ENCODE measurements around the gene CALU. TPM values are rescaled to one million over a fixed set of nuclear protein-coding genes. Genes with fewer than 3 reads are reported as not detected.

CALU gene
- total RNA-seq, 1 experiment from 2014 or later, result 168 TPM

DNA sequence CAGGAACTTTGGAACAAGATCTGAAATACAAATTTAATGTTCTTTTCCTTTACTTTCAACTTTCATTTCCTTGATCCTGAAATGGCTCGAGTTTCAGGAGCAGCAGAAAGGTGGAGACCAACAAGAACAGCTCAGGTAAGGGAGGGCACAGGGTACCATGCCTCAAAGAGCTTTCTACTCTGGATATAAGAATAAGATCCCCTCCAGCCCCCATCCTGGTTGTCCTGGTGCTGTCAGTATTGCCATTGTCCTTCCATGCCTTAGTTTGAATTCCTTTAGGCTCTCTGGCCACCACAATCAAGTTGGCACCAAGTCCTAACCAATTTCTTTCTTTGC lies 12.5 kb upstream of the CALU start:
- Mint-ChIP-seq H3K9me3 (no peaks in the 10 kb centered on the region), H3K36me3 (ENCODE audit: insufficient read depth in 1 of 3, low read depth in 3 of 3) (no peaks in the 10 kb centered on the region), H3K4me3 (no peak overlapping the region), H3K27me3 (ENCODE audit: low read depth) (peaks cover 2% of the 10 kb centered on the region), H3K4me1 (peaks cover 5 to 13% of the 10 kb centered on the region in 2 experiments; a peak in 3 of 4 replicates), H3K27ac (no peak overlapping the region)
- H3K79me2 ChIP-seq (ENCODE audit: insufficient read depth, low read length), result no peaks in the 10 kb centered on the region
- H2BK20ac ChIP-seq (ENCODE audit: low read depth, low read length, poor library complexity, severe bottlenecking), result no peak overlapping the region
- H3T11ph ChIP-seq (ENCODE audit: low read length), result no peak overlapping the region
- no peak for DNase-seq
- H4K91ac ChIP-seq (ENCODE audit: insufficient read length, low read depth, low read length), result no peak overlapping the region
- H3K9me3 ChIP-seq (ENCODE audit: control insufficient read depth, low read depth, low read length), result no peaks in the 10 kb centered on the region
- no peak overlapping the region for H2BK15ac ChIP-seq (ENCODE audit: low read depth, low read length)
- no CpG with 5 or more reads among the region's 1 CpG for WGBS (ENCODE audit: extremely low coverage, insufficient read length, low lambda C conversion rate)
- H2BK12ac ChIP-seq (ENCODE audit: insufficient read length, low read depth, low read length), result no peak overlapping the region
- no peak overlapping the region for H4K8ac ChIP-seq (replicated peaks; ENCODE audit: insufficient read length, low read depth, low read length)
- no peak overlapping the region for H3K23ac ChIP-seq (ENCODE audit: insufficient read length, low read depth, low read length)
- no peak overlapping the region for H3K27ac ChIP-seq (ENCODE audit: insufficient read length, low read depth, low read length)
- no peaks in the 10 kb centered on the region for H4K20me1 ChIP-seq (ENCODE audit: control insufficient read depth, insufficient read depth, insufficient read length)
- no peak overlapping the region for H2BK5ac ChIP-seq (ENCODE audit: insufficient read length, low read length)
- H2AK5ac ChIP-seq (ENCODE audit: insufficient read length, low read length), result no peak overlapping the region
- no peaks in the 10 kb centered on the region for H3K79me1 ChIP-seq (ENCODE audit: insufficient read depth, low read depth, low read length, poor library complexity, severe bottlenecking)
- no peaks in the 10 kb centered on the region for H3K4me1 ChIP-seq (ENCODE audit: insufficient read depth, low read length)
- H3K4me2 ChIP-seq (ENCODE audit: insufficient read depth, insufficient read length, low read length), result no peak overlapping the region
- no peaks in the 10 kb centered on the region for H3K23me2 ChIP-seq (ENCODE audit: insufficient read length, low read depth, low read length, poor library complexity, severe bottlenecking)
- TF ChIP-seq, protein P1, sequence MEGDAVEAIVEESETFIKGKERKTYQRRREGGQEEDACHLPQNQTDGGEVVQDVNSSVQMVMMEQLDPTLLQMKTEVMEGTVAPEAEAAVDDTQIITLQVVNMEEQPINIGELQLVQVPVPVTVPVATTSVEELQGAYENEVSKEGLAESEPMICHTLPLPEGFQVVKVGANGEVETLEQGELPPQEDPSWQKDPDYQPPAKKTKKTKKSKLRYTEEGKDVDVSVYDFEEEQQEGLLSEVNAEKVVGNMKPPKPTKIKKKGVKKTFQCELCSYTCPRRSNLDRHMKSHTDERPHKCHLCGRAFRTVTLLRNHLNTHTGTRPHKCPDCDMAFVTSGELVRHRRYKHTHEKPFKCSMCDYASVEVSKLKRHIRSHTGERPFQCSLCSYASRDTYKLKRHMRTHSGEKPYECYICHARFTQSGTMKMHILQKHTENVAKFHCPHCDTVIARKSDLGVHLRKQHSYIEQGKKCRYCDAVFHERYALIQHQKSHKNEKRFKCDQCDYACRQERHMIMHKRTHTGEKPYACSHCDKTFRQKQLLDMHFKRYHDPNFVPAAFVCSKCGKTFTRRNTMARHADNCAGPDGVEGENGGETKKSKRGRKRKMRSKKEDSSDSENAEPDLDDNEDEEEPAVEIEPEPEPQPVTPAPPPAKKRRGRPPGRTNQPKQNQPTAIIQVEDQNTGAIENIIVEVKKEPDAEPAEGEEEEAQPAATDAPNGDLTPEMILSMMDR (conservative IDR thresholded peaks at IDR 0.05), result no peak
- no peak overlapping the region for H3K18ac ChIP-seq (ENCODE audit: insufficient read length, low read depth, low read length)
- no peak overlapping the region for H2BK120ac ChIP-seq (ENCODE audit: low read depth, low read length, poor library complexity, severe bottlenecking)
- no peaks in the 10 kb centered on the region for H3K27me3 ChIP-seq (ENCODE audit: insufficient read depth, low read length)
- H4K5ac ChIP-seq (ENCODE audit: insufficient read length, low read depth, low read length), result no peak overlapping the region
- H3K56ac ChIP-seq (ENCODE audit: insufficient read length, low read depth, low read length), result no peak overlapping the region
- H3K4ac ChIP-seq (ENCODE audit: low read depth, low read length), result no peak overlapping the region
- no peak overlapping the region for H3K9ac ChIP-seq (ENCODE audit: extremely low read depth, insufficient read length, low read length)
- no peak overlapping the region for H2AFZ ChIP-seq (ENCODE audit: low read length)
- no peak overlapping the region for H3K14ac ChIP-seq (ENCODE audit: insufficient read depth, low read length)

Data from H9 (cell line).